Measurements from ENCODE around the gene PLA2G2D.

PLA2G2D gene

GRCh38 chr1:20112279-20113000, 6.9 kb downstream of the PLA2G2D start:
- no peak for DNase-seq

DNA sequence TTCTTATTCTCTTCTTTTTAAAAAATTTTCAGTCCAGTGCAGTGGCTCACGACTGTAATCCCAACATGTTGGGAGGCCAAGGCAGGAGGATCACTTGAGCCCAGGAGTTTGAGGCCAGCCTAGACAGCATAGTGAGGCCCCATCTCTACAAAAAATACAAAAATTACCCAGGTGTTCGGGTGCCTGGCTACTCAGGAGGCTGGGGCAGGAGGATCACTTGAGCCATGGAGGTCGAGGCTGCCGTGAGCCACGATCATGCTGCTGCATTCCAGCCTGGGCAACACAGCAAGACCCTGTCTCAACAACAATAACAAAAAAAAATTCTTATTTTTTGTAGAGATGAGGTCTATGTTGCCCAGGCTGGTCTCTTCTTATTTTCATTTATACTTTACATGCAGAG, 7.9 kb downstream of the PLA2G2D start:
- no peak for DNase-seq

DNA sequence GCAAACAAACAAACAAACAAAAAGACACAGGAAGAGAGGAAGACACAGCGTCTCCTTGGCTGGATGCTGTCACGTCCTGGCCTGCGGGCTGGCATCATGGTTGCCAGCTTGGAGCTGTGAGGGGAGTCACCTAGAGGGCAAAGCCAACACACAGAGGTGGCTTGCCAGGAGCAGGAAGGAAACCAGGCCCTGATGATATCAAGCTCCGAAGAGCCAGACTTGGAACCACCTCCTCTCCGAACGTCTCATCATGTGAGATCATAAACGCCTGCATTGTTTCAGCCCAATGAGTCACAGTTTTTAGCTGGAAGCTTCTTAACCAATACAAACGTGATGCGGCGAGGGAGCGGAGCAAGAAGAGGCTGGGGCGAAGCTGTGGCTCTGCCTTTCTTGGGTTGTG, 8.7 kb downstream of the PLA2G2D start:
- DNase-seq = peak; percentile 84

GRCh38 chr1:20109223-20109856, 10.0 kb downstream of the PLA2G2D start:
- DNase-seq = no peak

DNA sequence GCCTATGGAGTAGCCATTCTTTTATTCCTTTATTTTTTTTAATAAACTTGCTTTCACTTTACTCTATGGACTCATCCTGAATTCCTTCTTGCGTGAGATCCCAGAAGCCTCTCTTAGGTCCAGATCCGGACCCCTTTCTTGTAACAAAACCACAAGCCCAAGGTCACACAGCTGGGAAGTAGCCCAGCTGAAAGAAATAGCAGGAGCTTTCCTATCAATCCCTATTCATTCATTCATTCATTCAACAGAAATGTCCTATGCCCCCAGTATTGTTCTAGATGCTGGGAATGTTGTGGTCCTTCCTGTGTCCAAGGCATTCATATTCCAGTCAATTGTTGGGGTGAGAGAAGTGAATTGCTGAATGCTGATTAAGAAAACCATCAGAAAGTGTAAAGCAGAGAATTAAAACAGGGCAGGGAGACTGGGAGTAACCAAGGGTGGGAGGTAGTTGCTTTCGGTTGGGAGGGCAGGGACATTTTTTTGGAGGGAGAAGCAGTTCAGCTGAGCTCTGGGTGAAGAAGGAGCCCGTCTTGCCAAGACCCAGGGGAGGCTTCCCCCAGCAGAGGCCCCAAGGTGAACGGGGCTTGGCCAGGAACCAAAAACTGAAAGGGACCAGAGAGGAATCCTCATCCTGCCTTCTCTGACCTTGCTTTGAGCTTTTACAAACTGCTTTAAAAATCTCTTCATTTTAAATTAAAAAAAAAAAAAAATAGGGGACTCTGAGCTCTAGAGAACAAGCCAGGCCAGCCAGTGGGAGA, 10.8 kb downstream of the PLA2G2D start:
- no peak for DNase-seq

DNA sequence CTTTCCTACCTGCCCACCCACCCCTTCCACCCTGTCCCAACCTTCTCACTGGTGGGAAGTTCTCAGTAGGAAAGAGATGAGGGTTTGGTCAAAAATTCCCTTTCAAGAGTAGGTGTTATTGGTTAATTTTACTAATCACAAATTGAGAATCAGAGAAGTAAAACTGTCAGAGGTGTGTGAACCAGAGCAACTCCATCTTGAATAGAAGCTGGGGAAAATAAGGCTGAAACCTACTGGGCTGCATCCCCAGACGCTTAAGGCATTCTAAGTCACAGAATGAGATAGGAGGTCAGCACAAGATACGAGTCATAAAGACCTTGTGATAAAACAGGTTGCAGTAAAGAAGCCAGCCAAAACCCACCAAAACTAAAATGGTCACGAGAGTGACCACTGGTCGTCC, 11.5 kb downstream of the PLA2G2D start:
- DNase-seq = peak; percentile 64

DNA sequence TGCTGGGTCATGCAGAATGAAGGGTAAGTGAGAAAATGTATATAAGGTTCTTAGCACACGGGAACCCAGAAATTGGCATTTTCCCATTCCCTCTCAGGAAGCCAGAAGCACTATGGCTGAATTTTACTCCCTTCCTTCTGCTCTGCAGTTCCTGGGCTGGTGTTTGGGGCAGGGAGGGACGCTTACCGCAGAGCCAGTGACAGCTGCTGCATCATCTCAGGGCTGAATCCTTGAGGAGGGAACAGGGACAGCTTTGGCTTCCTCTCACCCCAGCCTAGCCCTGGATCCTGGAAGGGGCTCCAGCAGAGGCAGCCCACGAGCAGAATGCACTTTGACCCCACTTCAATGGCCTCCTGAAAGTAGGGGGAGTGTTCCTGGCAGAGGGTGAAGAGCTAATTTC, 12.0 kb downstream of the PLA2G2D start:
- no peak for DNase-seq

DNA sequence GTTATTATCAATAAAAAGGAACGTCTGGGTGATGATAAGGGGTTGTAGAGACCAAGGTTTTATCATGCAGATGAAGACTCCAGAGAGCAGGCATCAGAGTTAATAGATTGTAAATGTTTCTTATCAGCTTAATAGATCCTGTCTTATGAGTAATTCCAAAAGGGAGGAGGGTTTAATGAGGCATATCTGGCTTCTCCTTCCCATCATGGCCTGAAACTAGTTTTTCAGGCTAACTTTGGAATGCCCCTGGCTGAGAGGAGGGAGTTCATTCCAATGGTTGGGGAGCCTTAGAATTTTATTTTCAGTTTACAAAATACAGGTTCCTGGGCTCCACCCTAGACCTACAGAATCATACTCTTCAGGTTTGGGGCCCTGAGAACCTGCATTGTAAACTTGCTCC, 13.5 kb downstream of the PLA2G2D start:
- DNase-seq = no peak

GRCh38 chr1:20102875-20103274, 16.5 kb downstream of the PLA2G2D start:
- no peak for DNase-seq

GRCh38 chr1:20100632-20101355, 18.5 kb downstream of the PLA2G2D start:
- DNase-seq = peak; percentile 76

DNA sequence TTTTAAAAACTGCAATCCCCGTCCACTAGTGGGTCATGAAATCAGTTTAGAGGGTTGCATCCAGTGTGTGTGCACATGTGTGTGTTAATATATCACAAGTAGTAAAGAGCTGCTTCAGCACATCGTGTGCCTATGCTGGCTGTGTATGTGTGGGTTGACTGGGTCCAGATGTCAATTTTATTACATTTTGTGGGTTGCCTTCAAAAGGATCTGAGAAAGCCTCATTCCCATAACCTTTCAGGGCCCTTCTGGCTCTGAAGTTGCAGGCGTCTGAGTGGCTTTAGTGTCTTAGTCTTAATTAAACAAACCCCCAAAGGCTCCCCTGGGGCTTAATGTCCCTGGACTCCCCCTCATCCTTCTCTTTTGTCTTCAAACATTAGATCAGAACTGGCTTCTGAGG, 19.8 kb downstream of the PLA2G2D start:
- no peak for DNase-seq

DNA sequence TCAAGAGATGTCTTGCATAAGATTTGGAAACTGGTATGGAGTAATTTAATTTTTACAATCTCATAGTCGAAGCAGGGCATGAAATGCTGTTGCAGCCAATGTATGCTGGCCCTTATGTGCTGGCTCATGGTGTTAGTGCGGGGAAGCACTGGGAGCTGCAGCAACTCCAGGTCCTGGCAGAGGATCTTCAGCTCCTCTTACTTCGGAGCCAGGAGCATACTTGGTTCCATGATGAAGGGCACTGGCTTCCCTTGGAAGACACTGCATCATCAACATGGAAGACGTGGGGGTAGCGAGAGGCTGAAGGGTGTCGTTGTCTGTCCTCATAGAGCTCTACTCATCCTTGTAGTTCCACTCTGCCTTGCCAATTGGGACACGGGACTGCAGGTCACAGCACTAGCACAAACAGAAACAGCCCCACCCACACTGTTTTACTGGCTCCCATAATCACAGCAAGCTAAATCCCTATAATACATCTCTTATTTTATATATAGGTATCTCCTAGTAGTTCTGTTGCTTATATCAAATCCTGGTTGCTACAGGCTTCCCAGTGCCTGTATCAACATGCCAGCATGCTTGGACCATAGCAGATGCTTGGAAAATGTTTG, 22.4 kb downstream of the PLA2G2D start:
- no peak for DNase-seq

- no peak for DNase-seq
Measured at GRCh38 chr1:20095564-20096434, 23.5 kb downstream of the PLA2G2D start.

GRCh38 chr1:20093940-20094391, 25.4 kb downstream of the PLA2G2D start:
- no peak for DNase-seq

DNA sequence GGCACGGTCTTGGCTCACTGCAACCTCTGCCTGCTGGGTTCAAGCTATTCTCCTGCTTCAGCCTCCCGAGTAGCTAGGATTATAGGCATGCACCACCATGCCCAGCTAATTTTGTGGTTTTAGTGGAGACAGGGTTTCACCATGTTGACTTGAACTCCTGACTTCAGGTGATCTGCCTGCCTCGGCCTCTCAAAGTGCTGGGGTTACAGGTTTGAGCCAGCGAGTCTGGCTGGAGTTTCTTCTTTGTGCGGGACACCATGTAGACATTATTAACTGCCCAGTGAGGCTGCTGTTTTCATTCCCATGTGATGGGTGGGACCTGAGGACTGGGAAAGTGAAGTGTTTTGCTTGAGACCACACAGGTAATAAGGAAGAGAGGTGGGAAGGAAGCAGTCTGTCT, 26.0 kb downstream of the PLA2G2D start:
- DNase-seq = no peak

DNA sequence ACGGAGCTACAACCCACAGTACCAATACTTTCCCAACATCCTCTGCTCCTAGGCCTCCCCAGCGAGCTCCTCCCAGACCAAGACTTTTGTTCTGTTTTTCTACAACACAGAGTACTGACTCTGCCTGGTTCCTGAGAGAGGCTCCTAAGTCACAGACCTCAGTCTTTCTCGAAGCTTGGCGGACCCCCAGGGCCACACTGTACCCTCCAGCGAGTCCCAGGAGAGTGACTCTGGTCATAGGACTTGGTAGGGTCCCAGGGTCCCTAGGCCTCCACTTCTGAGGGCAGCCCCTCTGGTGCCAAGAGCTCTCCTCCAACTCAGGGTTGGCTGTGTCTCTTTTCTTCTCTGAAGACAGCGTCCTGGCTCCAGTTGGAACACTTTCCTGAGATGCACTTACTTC, 28.7 kb downstream of the PLA2G2D start:
- no peak for DNase-seq

- no peak for DNase-seq
Measured at GRCh38 chr1:20090119-20090518, 29.2 kb downstream of the PLA2G2D start.

GRCh38 chr1:20089328-20090077, 29.8 kb downstream of the PLA2G2D start:
- no peak for DNase-seq

- no peak for DNase-seq
Measured at GRCh38 chr1:20087668-20088067, 31.7 kb downstream of the PLA2G2D start.

DNA sequence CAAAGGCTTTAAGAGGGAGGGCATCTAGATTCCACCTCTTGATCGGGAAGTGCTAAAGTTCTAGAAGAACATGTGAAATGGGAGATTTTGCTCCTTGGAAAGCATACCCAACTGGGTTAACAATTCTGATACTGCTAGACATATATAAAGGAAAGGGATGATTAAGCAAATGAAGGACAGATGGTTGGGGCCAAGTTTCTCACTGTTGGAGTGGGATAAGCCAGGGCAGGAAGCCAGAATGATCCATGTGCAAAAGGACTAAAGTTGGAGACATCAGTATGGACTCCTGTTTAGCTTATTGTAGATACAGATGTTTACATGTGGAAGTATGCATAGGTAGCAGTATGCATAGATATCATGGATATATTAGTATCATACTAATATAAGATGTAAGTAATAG, 32.5 kb downstream of the PLA2G2D start:
- no peak for DNase-seq
